Common myeloid progenitor, CD34-positive (primary cell): ENCODE data around the gene MAX.
A peak's percentile ranks its signal among the peaks of the same experiment; 100 is the strongest.

ENCODE experiments used
- CTCF ChIA-PET: fragments of 350-600 bp; sonication (Branson Sonifier 250); formaldehyde crosslinking; loops from one replicate; lab custom pipeline; 2021; ENCODE audit warnings: antibody characterized with exemption; lab: Charles Lee
- POLR2A ChIA-PET: fragments of 350-600 bp; sonication (Branson Sonifier 250); formaldehyde crosslinking; loops from one replicate; lab custom pipeline; 2021; ENCODE audit warnings: antibody characterized with exemption; lab: Charles Lee
- DNase-seq, 3 donors: peaks; one replicate each; pipeline versions ENCODE4 v3.0.0 to v3.0.0-alpha.2; 2013
- H3K27ac ChIP-seq, 2 experiments: 1 replicate in 1 of 2; 2 replicates in 1 of 2; pipeline ENCODE4 v1.7.0; 2013; ENCODE audit warnings: inconsistent platforms in 2 of 2, low read length in 2 of 2, mild to moderate bottlenecking in 2 of 2, low read depth in 1 of 2, moderate library complexity in 1 of 2; ENCODE audit not compliant: severe bottlenecking in 2 of 2, insufficient read depth in 1 of 2, poor library complexity in 1 of 2
- H3K27me3 ChIP-seq, 5 experiments: replicated peaks in 2 of 5; 1 replicate in 3 of 5; 2 replicates in 2 of 5; pipeline versions ENCODE4 v1.6.1 to v1.7.0; 2013; ENCODE audit warnings: low read length in 4 of 5, mild to moderate bottlenecking in 2 of 5, moderate library complexity in 2 of 5, inconsistent platforms in 1 of 5; ENCODE audit not compliant: insufficient read depth in 5 of 5, control insufficient read depth in 4 of 5
- H3K36me3 ChIP-seq, 4 experiments: 1 replicate in 2 of 4; 2 replicates in 2 of 4; pipeline versions ENCODE4 v1.6.1 to v1.7.0; 2013; ENCODE audit warnings: low read length in 3 of 4, control low read depth in 1 of 4, mild to moderate bottlenecking in 1 of 4; ENCODE audit not compliant: control insufficient read depth in 4 of 4, insufficient read depth in 4 of 4
- H3K4me1 ChIP-seq, 4 experiments: 1 replicate in 3 of 4; 2 replicates in 1 of 4; pipeline versions ENCODE4 v1.6.1 to v1.7.1; 2013; ENCODE audit warnings: low read length in 3 of 4, mild to moderate bottlenecking in 3 of 4, control low read depth in 1 of 4, inconsistent platforms in 1 of 4, moderate library complexity in 1 of 4; ENCODE audit not compliant: control insufficient read depth in 4 of 4, insufficient read depth in 4 of 4; ENCODE audit errors: control extremely low read depth in 1 of 4
- H3K4me3 ChIP-seq, 7 experiments: 1 replicate in 4 of 7; 2 replicates in 3 of 7; pipeline versions ENCODE4 v1.5.1 to v1.7.0; 2013; ENCODE audit warnings: mild to moderate bottlenecking in 7 of 7, low read length in 6 of 7, moderate library complexity in 6 of 7, inconsistent platforms in 2 of 7, low read depth in 2 of 7, control low read depth in 1 of 7; ENCODE audit not compliant: insufficient read depth in 4 of 7, control insufficient read depth in 1 of 7; ENCODE audit errors: extremely low read depth in 1 of 7
- H3K9me3 ChIP-seq, 5 experiments: 1 replicate in 4 of 5; 2 replicates in 1 of 5; pipeline versions ENCODE4 v1.6.1 to v1.7.1; 2013; ENCODE audit warnings: low read length in 4 of 5, mild to moderate bottlenecking in 2 of 5, inconsistent platforms in 1 of 5, low read depth in 1 of 5, moderate library complexity in 1 of 5; ENCODE audit not compliant: control insufficient read depth in 4 of 5, insufficient read depth in 2 of 5; ENCODE audit errors: control extremely low read depth in 1 of 5
- WGBS: methylation state at CpG from one replicate; pipeline ENCODE4 v1.1.5; 2013; ENCODE audit not compliant: insufficient coverage; 5-methylcytosine and 5-hydroxymethylcytosine counted together

Gene MAX

DNA sequence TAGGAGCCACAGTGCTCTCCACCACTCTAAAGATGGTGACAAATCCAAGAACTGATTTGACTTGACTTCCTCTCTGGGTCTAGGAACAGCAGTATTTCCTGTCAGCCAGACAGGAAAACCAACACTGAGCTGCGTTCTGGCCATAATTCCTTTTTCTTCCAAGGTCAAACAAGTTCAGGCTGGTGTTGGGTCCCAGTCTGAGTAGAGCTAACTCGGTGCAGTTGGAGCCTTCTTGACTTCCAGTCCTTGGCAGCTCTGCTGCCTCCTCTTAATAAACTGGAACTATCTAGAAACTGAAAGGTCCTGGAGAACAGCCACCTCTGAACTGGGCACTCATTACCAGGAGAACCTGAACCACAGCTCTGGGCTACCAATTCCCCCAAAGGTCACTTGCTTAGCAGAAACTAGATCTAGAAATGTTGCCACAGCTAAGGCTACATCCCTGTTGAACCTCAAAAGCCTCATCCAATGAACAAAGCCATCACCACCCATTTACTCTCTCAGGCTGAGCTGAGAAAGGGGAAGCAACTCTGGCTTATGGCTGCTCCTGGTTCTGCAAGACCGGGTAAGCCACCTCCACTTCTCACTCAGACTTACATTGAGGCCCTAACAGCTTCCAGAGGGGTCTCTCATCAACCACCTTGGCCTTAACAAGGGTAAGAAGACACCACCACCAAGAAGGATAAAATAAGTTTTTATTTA is 27.7 kb downstream of the MAX start:
- Histone ChIP-seq H3K27ac (no peak overlapping the region), H3K27me3 (no peaks in the 10 kb centered on the region), H3K4me3 (no peak overlapping the region), H3K9me3 (no peaks in the 10 kb centered on the region), H3K4me1 (peaks cover 7 to 39% (median 26%) of the 10 kb centered on the region in 4 experiments), H3K36me3 (peaks cover 16 to 83% (median 38%) of the 10 kb centered on the region in 4 experiments)
- WGBS, result 15% methylated on average over 3 of the region's 3 CpGs
- CTCF ChIA-PET, result interaction anchor here (0.7 to 2.0 kb wide), 9 partner anchors 10 to 60 kb away, joined by 3 to 5 read pairs (median 4); no protein-coding TSS in a partner anchor
- DNase-seq, result peak; percentile 23 to 79 (median 71)
- POLR2A ChIA-PET, result no interaction called here

DNA sequence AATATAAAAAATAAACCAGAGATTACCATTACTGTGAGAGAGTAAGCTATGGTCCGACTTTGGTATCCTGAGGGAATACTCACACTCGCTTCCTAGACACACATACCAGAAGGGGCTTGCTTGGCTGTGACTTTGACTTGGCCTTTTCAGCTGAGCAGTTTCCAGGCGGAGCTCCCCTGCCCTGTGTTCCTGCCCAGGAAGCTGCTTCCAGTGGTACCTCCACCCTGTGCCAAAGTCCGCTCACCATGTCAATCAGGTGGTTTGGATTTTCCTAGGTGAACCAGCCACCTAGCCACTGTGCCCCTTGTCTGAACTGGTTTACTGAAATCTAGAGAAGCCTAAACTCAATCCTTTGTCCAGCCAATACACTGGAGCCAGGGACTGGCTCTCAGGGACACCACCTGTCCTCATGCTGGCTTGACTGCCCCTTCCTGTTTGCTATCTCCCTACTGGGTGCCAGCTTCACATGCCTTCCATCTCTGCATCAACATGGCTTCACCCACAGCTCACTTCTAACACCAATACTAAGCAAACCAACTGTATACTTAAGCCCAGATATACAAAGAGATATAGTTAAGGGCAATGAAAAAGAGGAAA is 28.6 kb downstream of the MAX start:
- CTCF ChIA-PET, result interaction anchor here (0.8 to 2.0 kb wide), 7 partner anchors 9 to 89 kb away, joined by 3 to 5 read pairs (median 4); no protein-coding TSS in a partner anchor
- H3K36me3 ChIP-seq, result peaks cover 13 to 81% (median 37%) of the 10 kb centered on the region in 4 experiments

DNA sequence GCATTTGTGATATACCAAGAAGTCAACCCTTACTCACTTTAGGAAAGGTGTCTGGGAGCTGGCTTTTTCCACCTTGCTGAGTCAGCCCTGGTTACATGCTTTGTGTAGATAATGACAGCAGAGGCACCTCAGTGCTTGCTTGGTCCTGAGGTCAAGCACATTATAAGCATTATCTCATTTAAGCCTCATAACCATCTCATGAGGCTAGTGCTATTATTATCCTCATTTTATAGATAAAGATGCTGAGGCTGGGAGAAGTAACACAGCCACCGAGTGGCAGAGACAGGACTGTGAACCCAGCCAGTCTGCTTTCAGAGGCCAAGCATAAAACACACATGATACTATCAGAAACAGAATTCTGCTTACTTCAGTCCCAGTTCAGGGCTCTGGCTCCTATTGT is 29.4 kb downstream of the MAX start:
- peaks cover 12 to 81% (median 38%) of the 10 kb centered on the region in 4 experiments for H3K36me3 ChIP-seq
- no peak for DNase-seq
- CTCF ChIA-PET, result interaction anchor here (0.6 to 1.7 kb wide), 3 partner anchors 9 to 79 kb away, joined by 3 to 4 read pairs (median 3); no protein-coding TSS in a partner anchor
- H3K4me3 ChIP-seq, result no peak overlapping the region
- H3K27ac ChIP-seq, result no peak overlapping the region
- no peaks in the 10 kb centered on the region for H3K27me3 ChIP-seq
- POLR2A ChIA-PET, result no interaction called here
- H3K4me1 ChIP-seq, result peaks cover 7 to 33% (median 23%) of the 10 kb centered on the region in 4 experiments
- no peaks in the 10 kb centered on the region for H3K9me3 ChIP-seq
- 88% methylated on average over 1 of the region's 1 CpG for WGBS

More for the DNA sequence above, 28.6 kb downstream of the MAX start:
- Histone ChIP-seq H3K4me1 (peaks cover 7 to 33% (median 23%) of the 10 kb centered on the region in 4 experiments), H3K27ac (no peak overlapping the region), H3K4me3 (no peak overlapping the region), H3K27me3 (no peaks in the 10 kb centered on the region), H3K9me3 (no peaks in the 10 kb centered on the region)
- POLR2A ChIA-PET, result no interaction called here
- DNase-seq, result no peak
- WGBS, result 98% methylated on average over 4 of the region's 4 CpGs

DNA sequence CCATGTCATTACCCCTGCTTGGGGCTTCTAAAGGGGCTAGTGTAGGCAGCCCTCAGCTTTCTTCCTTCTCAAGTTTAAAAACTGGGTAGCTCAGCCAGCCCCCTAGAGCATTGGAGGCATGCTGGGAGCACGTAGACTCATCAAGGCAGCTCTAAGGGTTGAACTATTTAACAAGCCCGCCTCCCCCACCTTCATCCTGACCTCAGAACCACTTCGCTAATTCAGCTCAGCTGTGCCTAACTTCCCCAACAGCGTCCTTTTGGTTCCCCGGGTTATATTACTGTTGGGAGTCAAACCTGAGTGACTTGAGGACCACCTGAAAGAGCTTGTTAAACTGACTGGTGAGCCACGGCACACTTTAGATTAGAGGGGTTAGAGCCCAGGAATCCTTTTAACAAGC is 30.1 kb downstream of the MAX start:
- H3K27me3 ChIP-seq, result no peaks in the 10 kb centered on the region
- H3K9me3 ChIP-seq, result no peaks in the 10 kb centered on the region
- no peak overlapping the region for H3K4me3 ChIP-seq
- peaks cover 12 to 76% (median 32%) of the 10 kb centered on the region in 4 experiments for H3K36me3 ChIP-seq
- POLR2A ChIA-PET, result no interaction called here
- H3K27ac ChIP-seq, result no peak overlapping the region
- DNase-seq, result no peak
- CTCF ChIA-PET, result interaction anchor here (0.9 kb wide), 1 partner anchor 79 kb away, joined by 3 read pairs; no protein-coding TSS in a partner anchor
- WGBS, result 100% methylated on average over 4 of the region's 6 CpGs
- peaks cover 7 to 33% (median 23%) of the 10 kb centered on the region in 4 experiments for H3K4me1 ChIP-seq

DNA sequence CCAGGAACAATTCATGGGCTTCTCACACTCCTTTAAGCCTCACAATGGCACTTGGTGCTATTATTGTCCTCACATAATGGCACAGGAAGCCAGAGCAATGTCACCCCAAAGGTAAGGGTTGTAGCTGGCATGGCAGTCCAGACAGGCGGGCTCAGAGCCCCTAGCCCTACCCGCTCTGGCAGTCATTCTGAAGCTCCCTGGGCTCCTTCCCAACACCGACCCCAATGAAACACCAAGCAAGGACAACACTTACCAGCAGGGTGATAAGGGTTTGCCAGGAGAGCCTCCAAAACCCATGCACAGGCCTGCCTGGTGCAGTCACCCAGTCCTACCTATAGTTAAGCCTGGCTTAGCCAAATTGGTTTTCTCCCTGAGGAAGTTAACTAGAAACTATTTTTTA is 30.8 kb downstream of the MAX start:
- CTCF ChIA-PET, result no interaction called here
- H3K27me3 ChIP-seq, result no peaks in the 10 kb centered on the region
- no peak overlapping the region for H3K4me3 ChIP-seq
- WGBS, result 100% methylated on average over 3 of the region's 3 CpGs
- no peaks in the 10 kb centered on the region for H3K9me3 ChIP-seq
- H3K36me3 ChIP-seq, result peaks cover 8 to 69% (median 28%) of the 10 kb centered on the region in 4 experiments
- POLR2A ChIA-PET, result no interaction called here
- DNase-seq, result no peak
- peaks cover 7 to 32% (median 23%) of the 10 kb centered on the region in 4 experiments for H3K4me1 ChIP-seq
- no peak overlapping the region for H3K27ac ChIP-seq

DNA sequence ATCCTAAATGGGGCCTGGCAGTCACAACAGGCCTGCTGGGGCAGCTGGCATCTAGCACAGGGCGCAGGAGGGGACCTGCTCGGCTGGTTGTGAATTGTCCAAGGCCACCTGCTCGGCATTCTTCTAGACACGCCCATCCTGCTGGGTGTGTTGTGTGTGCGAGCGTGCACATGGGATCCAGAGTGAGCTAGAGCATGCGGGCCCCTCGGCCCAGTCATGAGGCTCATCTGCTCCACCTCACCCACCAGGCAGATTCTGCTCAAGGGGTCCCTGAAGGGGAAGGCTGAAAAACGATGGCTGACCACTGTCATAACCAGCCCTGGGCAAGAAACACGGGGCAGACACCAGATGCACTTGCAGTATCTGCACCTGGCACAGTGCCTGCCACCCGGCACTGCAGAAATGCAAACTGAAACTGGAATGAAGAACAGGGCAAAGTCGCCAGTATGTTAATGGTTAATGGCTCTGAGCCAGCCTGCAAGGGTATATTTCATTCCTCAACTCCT is 31.8 kb downstream of the MAX start:
- H3K36me3 ChIP-seq, result peaks cover 13 to 67% (median 36%) of the 10 kb centered on the region in 4 experiments

More for the DNA sequence above, 31.8 kb downstream of the MAX start:
- Histone ChIP-seq H3K27ac (no peak overlapping the region), H3K27me3 (no peaks in the 10 kb centered on the region), H3K4me1 (peaks cover 7 to 23% (median 17%) of the 10 kb centered on the region in 4 experiments), H3K4me3 (no peak overlapping the region), H3K9me3 (no peaks in the 10 kb centered on the region)
- WGBS, result 93% methylated on average over 11 of the region's 12 CpGs
- DNase-seq, result no peak
- POLR2A ChIA-PET, result no interaction called here
- CTCF ChIA-PET, result no interaction called here
